Nephron (organoid): Measurements from ENCODE around the gene SUPT20H.

ENCODE experiments used
- H3K27ac Mint-ChIP-seq, 3 experiments: 2 replicates each; pipeline ENCODE4 v1.8.0; 2020; ENCODE audit warnings: mixed read lengths in 3 of 3, mild to moderate bottlenecking in 2 of 3, moderate library complexity in 1 of 3
- H3K27me3 Mint-ChIP-seq: 2 replicates; pipeline ENCODE4 v1.8.0; 2021; ENCODE audit warnings: low read depth, mild to moderate bottlenecking, moderate library complexity, mixed read lengths
- H3K36me3 Mint-ChIP-seq: 2 replicates; pipeline ENCODE4 v1.8.0; 2020; ENCODE audit warnings: low read depth, mixed read lengths
- H3K4me1 Mint-ChIP-seq: 2 replicates; pipeline ENCODE4 v1.8.0; 2020; ENCODE audit warnings: mixed read lengths
- H3K4me3 Mint-ChIP-seq, 3 experiments: 2 replicates each; pipeline ENCODE4 v1.8.0; 2020; ENCODE audit warnings: mild to moderate bottlenecking in 3 of 3, mixed read lengths in 3 of 3, moderate library complexity in 2 of 3
- H3K9me3 Mint-ChIP-seq: 2 replicates; pipeline ENCODE4 v1.8.0; 2020; ENCODE audit warnings: mixed read lengths
- TF ChIP-seq, protein P1 (sequence below), 3 experiments: fragments of 200-600 bp; sonication (generic); IDR thresholded peaks; one replicate each; pipeline ENCODE4 v1.5.0; 2021; ENCODE audit warnings: antibody characterized with exemption in 3 of 3; ENCODE audit not compliant: unreplicated experiment in 3 of 3

Gene SUPT20H

DNA sequence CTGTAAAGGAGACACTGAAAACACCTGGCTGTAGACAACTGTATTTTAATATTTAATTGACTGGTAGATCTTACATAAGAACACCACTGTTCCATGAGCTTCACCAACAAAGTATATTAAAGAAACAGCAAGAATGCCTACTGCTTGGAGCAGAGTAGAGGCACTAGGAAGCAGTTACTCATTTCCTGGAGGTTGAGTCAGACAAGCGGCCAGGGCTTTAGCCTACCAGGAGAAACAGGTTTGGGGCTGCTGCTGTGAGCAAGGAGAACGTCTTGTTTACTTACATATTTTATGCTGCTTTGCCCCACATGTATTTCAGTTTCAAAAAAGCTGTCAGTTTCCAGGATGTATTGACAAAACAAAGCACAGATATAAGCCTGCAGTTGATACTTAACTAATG, 93.7 kb downstream of the SUPT20H start:
- Mint-ChIP-seq H3K27ac (no peak overlapping the region), H3K36me3 (peaks cover 53% of the 10 kb centered on the region), H3K4me1 (no peaks in the 10 kb centered on the region), H3K27me3 (no peaks in the 10 kb centered on the region), H3K9me3 (no peaks in the 10 kb centered on the region), H3K4me3 (no peak overlapping the region)
- TF ChIP-seq, protein P1, sequence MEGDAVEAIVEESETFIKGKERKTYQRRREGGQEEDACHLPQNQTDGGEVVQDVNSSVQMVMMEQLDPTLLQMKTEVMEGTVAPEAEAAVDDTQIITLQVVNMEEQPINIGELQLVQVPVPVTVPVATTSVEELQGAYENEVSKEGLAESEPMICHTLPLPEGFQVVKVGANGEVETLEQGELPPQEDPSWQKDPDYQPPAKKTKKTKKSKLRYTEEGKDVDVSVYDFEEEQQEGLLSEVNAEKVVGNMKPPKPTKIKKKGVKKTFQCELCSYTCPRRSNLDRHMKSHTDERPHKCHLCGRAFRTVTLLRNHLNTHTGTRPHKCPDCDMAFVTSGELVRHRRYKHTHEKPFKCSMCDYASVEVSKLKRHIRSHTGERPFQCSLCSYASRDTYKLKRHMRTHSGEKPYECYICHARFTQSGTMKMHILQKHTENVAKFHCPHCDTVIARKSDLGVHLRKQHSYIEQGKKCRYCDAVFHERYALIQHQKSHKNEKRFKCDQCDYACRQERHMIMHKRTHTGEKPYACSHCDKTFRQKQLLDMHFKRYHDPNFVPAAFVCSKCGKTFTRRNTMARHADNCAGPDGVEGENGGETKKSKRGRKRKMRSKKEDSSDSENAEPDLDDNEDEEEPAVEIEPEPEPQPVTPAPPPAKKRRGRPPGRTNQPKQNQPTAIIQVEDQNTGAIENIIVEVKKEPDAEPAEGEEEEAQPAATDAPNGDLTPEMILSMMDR (IDR thresholded peaks at IDR 0.05; ENCODE audit: unreplicated experiment in 3 of 3): no peak

DNA sequence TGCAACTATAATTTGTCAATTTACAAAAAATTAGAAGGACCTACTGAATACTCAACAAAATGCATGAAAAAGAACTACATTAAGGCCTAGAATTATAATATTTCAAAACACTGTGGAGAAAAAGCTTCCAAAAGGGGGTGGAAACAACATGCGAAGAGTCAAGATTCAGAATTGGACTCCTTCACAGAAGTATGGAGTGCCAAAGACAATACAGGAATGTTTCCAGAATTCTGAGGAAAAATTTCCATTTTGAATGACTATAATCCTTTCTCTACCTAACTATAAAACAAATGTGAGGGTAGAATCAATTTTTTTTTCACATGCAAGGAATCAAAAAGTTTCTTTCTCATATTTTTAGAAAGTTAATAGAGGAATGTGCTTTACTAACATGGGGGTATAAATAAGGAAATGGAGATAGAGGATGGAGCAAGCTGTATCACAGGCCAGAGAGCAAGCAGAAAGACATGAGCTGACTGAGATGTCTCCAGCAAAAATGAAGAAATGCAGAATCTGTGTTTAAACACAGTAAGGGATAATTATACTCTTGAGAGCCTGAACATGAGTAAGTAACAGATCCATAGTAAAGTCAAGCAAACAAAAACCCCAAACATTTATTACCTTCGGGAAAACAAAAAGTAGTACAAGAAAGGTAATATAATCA, 99.9 kb downstream of the SUPT20H start:
- H3K4me1 Mint-ChIP-seq: peaks cover 6% of the 10 kb centered on the region
- TF ChIP-seq, protein P1 (IDR thresholded peaks at IDR 0.05; ENCODE audit: unreplicated experiment in 3 of 3): no peak
- H3K27me3 Mint-ChIP-seq: no peaks in the 10 kb centered on the region
- peak overlapping the region in 2 of 3 experiments; percentile 81 to 84 for H3K27ac Mint-ChIP-seq
- peaks cover 63% of the 10 kb centered on the region for H3K36me3 Mint-ChIP-seq
- H3K9me3 Mint-ChIP-seq: no peaks in the 10 kb centered on the region
- H3K4me3 Mint-ChIP-seq: peak overlapping the region in 1 of 3 experiments; percentile 2
